Stimulated activated CD8-positive, alpha-beta memory T cell treated with anti-CD3 and anti-CD28 coated beads, Interleukin-12 subunit alpha, Interleukin-12 subunit beta, amount 100 ng/mL, for 1 hour (primary cell): ENCODE results near the gene NPS.

ENCODE experiments used
- DNase-seq: peaks from one replicate; pipeline ENCODE4 v3.0.0-alpha.2; 2020; ENCODE audit warnings: low read depth

Gene NPS

GRCh38 chr10:127561647-127562046, 12.5 kb downstream of the NPS start:
- DNase-seq = no peak

DNA sequence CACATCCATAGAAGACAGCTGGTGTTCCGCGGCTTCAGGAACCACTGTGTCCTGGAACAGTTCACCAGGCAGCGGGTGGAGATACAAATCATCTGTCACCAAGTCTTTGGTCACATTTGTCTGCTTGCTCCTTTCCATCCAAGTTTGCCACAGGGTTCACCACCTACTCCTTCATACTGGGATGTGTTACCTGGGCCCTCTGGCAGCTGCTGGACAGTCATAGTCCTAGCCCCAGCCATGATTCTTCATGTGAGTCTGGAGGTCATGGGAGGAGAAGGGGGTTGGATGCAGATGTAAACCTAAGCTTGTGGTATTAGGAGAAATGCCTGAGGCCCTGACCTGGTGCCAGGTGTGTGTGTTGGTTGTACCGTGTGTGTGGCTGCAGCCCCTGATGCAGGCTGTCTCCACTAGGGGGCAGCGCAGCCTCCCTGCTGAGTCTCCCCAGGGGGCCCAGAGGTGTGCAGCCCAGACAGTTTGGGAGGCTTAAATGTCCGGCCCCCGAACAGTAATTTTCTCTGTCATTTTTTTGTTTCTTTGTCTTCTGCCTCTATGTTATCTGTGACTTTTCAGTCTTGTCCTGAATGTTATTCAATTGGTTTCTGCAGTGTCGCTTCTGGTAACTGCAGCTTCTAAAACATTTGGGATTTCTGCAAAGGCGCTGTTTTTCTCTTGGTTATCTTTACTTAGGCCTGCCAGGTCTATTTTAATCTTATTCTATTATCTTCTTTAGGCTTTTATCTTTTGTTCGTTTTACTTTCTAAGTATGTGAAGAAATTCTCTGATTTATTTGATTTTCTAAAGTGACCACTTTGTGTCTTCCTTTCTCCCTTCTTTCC, 14.8 kb downstream of the NPS start:
- peak; percentile 4 for DNase-seq

GRCh38 chr10:127564644-127565043, 15.5 kb downstream of the NPS start:
- DNase-seq = no peak

DNA sequence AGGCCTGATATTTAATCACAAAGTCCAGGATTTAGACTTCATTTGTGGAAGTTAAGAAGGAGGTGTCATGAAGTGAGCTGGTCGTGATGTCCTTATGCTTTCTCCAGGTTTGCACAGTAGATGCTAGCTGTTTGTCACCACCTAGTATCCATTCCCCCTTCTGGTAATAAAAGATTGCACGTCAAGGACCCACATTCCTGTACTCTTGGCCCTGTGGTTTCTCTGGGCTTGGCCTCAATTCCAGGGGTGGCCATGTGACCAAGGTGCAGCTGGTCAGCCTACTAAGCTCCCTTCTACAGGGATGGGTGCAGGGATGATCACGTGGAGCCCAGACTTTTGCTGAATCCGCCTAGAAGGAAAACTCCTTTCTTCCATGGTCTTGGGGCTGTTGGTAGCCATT, 16.5 kb downstream of the NPS start:
- no peak for DNase-seq

- DNase-seq = no peak
These were observed 20.1 kb downstream of the NPS start for GRCh38 chr10:127569210-127569609.

DNA sequence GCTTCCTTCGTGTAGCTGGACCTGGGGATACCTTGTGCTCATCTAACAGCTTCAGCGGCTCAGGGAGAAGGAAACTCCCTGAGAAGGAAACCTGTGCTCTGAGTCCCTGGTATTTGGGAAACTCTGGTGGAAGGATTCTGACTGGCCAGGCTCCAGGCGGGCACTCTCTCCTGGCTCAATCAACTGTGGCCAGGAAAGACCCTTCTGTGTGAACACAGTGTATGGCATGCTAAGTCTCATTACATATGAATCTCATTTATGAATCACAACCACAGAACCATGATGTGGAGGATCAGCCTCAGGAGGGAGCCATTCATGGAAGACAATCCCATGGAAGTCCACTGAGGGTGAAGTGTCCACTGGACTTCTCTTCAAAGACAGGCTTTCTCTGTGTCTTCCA, 20.9 kb downstream of the NPS start:
- DNase-seq = no peak

DNA sequence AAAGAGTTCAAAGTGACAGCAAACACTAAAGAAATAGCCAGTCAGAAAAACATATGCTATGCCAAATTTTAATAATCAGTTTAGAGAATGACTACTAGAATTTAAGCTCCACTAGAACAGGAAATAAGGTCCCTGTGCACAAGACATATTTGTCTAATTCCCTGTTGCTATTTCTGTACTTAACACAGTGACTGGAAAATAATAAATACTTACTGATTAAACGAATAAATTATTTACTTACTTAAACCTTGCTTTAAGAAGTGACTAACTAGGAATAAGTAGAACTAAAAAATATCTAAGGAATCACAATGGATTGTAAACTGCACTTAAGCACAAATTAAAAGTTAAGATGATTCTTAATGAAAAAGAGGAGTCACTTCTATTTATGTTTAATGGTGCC, 22.3 kb downstream of the NPS start:
- DNase-seq = no peak

DNA sequence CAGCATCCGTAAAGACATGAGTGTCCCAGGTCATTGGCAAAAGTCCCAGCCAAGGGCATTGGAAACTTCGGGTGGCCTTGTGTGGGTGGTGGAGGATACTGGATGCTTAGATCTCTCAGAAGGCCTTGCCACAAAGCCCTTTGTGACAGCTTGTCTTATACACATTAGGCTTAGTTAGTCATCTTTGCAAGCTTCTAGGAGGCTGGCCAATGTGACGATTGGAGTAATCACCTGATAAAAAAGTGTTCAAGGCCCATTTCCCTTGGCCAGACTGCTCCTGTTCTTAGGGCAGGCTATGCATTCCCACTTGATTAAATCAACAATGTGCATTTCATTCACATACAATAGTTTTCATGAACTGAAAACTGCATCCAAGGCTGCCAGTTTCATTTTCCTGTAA, 26.9 kb downstream of the NPS start:
- no peak for DNase-seq

- no peak for DNase-seq
These were observed 27.6 kb downstream of the NPS start for GRCh38 chr10:127576740-127577161.

DNA sequence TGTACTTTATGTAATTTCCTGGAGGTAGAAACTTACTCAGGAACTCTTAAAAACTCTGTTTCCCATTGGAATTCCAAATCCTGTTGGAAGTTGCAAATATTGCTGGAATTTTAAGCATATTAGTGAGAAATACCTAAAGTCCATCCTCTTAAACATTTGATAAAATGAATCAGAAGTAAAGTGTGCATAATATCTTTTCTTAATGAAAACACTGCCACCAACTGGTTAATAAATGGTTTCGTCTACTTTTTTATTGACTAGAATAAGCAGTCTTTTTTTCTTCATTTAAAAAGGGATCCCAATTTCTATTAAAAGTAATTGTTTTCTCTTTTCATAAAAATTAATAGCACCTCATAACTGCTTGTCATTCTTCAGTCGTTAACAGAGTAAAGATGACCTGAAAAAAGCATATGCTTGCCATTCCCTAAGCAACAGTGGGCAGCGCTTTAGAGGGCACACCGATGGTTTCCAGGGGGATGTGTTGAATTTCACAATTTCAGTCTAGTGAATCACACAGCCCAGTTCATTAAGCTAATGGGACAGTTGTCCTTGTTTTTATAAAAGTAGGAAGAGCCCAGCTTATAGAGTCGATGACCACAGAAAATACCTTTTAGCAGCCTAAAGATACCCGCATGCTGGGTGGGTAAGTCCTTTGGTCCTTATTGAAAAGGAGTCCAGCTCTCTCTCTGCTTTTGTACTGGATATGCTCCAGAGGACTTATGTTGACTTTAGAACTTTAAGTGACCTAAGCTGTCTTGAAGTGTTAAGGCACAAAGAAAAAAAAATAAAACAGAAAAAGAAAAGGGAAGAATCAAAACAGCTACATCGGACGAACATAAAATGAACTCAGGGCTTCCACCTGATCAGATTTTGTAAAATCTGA, 28.5 kb downstream of the NPS start:
- no peak for DNase-seq

- no peak for DNase-seq
These were observed 29.3 kb downstream of the NPS start for GRCh38 chr10:127578259-127578960.

DNA sequence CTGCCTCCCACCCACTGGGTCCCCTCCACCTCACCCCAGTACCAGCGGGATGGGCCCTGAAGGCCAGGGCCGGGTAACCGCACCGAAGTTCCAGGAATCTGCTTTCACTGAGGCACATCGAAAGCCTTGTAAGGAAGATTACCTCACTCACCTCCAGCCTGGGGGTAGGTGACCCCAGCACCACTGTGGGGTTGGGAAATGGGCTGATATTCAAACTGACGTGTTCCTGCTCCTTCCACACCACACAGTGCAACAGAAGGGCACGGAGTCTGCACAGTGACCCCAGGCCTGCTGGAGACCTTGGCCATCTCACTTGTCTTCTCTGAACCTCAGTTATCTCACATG, 29.8 kb downstream of the NPS start:
- DNase-seq = no peak

DNA sequence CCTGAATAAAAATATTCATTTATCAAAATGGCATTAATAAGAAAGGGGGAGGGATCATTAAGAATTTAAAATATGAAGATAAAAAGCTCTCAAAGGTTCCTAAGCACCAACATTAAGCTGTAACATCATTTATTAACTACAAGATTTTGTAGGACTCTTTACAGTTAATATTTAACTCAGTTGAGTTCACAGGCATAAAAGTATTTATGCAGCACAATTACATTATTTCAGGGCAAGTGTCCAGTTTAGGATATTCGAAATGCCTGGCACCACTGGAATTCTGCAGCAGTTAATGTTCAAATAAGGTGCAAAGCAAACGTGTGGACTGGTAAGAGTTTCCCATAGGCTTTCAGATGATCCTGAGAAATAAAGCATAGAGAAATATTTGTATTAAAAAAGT, 30.5 kb downstream of the NPS start:
- no peak for DNase-seq

- no peak for DNase-seq
These were observed 31.7 kb downstream of the NPS start for GRCh38 chr10:127580822-127581221.

DNA sequence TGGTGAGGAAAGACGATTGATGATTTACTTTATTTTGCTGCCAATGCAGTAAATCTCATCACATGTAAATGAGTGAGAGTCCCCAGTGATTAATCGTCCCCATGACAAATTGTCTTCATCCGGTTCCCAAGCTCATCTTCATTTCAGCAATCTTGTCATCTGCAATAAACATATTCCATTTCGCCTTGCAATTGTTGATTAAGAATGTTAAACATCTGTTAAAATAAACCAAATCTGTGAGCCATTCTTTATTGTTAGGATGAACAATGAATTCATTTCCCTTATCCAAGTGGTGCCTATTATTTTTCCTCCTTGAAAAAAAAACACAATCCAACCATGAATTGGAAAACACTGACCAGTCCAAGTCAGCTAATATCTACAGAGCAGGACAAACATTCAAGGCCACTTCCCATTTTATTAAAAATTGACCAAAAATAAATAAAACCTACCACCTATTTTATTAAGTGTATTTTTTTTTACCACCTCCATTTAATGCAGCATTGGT, 36.5 kb downstream of the NPS start:
- no peak for DNase-seq

DNA sequence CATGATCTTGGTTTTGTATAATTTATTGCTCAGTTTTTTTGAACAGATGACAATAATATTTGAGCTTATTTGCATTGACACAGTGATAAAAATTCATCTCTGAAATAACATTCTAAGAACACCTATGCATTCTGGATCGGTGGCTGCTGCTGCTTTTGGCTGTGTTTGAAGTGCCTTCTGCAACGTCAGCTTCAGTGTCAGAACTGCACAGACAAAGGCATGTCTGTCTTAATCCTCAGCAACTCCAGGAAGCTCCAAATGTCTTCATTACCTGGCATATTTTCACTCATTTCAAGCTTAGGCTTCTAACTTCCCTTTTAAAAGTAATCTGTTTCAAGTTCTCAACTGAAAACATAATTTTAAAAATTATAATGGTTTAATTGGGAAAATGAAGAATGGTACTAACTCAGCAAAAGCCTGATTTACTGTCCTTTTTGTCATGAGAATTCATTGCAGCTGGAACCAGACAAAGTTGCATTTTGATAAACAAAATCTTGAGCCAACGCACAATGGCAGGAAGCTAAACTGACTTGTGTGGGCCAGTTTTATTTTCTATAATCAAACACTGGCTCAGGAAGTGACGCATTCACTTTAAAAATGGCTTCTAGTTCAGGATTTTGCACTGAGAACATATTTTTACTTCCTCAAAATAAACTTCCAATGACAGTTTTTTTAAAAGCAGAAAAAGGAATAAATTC, 38.7 kb downstream of the NPS start:
- DNase-seq = no peak

DNA sequence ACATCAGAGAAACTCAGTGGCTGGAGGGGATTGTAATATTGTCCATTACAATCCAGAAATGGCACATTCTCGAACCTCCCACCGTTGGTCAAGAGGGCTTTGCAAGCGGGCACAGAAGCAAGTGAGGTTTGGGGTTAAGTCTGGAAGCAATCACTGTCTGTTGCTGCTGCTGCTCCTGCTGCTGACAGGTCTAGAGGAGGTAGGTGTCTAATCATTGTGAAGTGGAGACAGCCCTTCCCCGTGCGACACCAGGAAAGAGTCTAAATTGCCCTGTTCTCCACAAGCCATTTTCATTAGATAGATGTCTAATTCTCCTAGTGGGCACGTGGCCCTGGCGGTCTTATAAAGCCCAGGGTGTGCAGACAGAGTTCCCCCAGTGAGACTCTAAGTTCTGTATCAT, 43.5 kb downstream of the NPS start:
- no peak for DNase-seq

DNA sequence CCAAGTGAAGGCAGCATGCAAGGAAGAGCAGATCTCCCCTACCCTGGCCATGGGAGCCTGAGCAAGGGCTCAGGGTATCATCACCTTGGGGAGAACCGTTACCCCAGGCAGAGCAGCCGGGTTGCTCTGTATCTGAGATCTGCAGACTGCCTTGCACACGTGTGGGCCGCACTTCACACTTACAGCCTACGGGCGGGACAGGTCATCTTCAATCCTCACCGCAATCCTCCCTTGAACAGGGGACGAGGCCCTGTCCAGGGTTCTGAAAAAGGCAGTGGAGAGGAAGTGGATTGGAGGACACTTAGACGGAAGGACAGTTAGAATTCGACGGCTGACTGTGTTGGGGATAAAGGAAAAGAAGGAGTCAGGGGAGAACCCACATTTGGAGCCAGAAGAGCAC, 51.4 kb downstream of the NPS start:
- no peak for DNase-seq
